GM12878 (cell line): ENCODE data around the gene FAAP100. TPM values are rescaled to one million over a fixed set of nuclear protein-coding genes. Genes with fewer than 3 reads are reported as not detected.

Experiments used
- ATAC-seq: fragments of 200-7000 bp; cut with Tn5 transposase; 3 replicates; pipeline ENCODE4 v1.9.1; 2020; ENCODE audit warnings: mild to moderate bottlenecking, moderate library complexity
- BruUV-seq: library from RNA; stranded (reverse); fragments of 400-500 nt; replicated peaks from 2 replicates; lab custom pipeline; 2021; lab: Mats Ljungman, UMichigan
- CTCF ChIA-PET: fragments of 300-600 bp; sonication (Branson Sonifier 250); formaldehyde crosslinking; extraction: SDS; loops from one replicate; lab custom pipeline; 2021; ENCODE audit warnings: inconsistent platforms; lab: Yijun Ruan, JAX
- POLR2A ChIA-PET: fragments of 350-600 bp; formaldehyde crosslinking; extraction: SDS; loops from one replicate; lab custom pipeline; 2021; ENCODE audit warnings: inconsistent platforms; lab: Charles Lee
- RAD21 ChIA-PET: fragments of 300-600 bp; sonication (Branson Sonifier 250); formaldehyde crosslinking; loops from one replicate; lab custom pipeline; 2023; ENCODE audit warnings: antibody characterized with exemption; ENCODE audit not compliant: unreplicated experiment; lab: Charles Lee
- SMC1A ChIA-PET: fragments of 300-600 bp; sonication (Branson Sonifier 250); formaldehyde crosslinking; loops from one replicate; lab custom pipeline; 2023; ENCODE audit not compliant: unreplicated experiment, uncharacterized antibody; lab: Charles Lee
- DNase-seq: peaks from one replicate; pipeline ENCODE4 v3.0.0-alpha.2; 2011; ENCODE audit warnings: low read depth, low spot score
- FAIRE-seq: peaks from 3 replicates; lab custom pipeline; 2011; peaks lifted over from hg19 to GRCh38; lab: Jason Lieb, UNC
- H2AFZ ChIP-seq: 2 replicates; pipeline ENCODE4 v1.6.0; 2011; ENCODE audit warnings: low read depth, low read length, control low read depth; ENCODE audit not compliant: control insufficient read depth
- H3K27ac ChIP-seq: 2 replicates; pipeline ENCODE4 v1.5.1; 2011; ENCODE audit warnings: control low read depth; ENCODE audit not compliant: control insufficient read depth, insufficient read depth
- H3K27me3 ChIP-seq, 2 experiments: replicated peaks in 1 of 2; 2 replicates each; pipeline versions ENCODE4 v1.6.0 to v1.6.1; 2011; ENCODE audit warnings: low read length in 1 of 2; ENCODE audit not compliant: control insufficient read depth in 2 of 2, insufficient read depth in 2 of 2
- H3K36me3 ChIP-seq, 2 experiments: 2 replicates each; pipeline ENCODE4 v1.5.1; 2011; ENCODE audit warnings: low read length in 1 of 2; ENCODE audit not compliant: control insufficient read depth in 2 of 2, insufficient read depth in 2 of 2
- H3K4me1 ChIP-seq: 2 replicates; pipeline ENCODE4 v1.6.1; 2011; ENCODE audit warnings: mild to moderate bottlenecking, low read length, moderate library complexity, mixed read lengths; ENCODE audit not compliant: control insufficient read depth, insufficient read depth
- H3K4me2 ChIP-seq: 2 replicates; pipeline ENCODE4 v1.6.0; 2011; ENCODE audit warnings: control low read depth; ENCODE audit not compliant: control insufficient read depth, insufficient read depth
- H3K4me3 ChIP-seq: fragments of 200-600 bp; sonication (generic); 2 replicates; pipeline ENCODE4 v1.5.1; 2016
- H3K79me2 ChIP-seq: 2 replicates; pipeline ENCODE4 v1.6.0; 2011; ENCODE audit warnings: low read length; ENCODE audit not compliant: control insufficient read depth, insufficient read depth
- H3K9ac ChIP-seq: 2 replicates; pipeline ENCODE4 v1.8.0; 2011; ENCODE audit warnings: low read length, control low read depth, mixed read lengths; ENCODE audit not compliant: control insufficient read depth, insufficient read depth
- H3K9me3 ChIP-seq: replicated peaks from 3 replicates; pipeline ENCODE4 v1.5.1; 2011; ENCODE audit warnings: mild to moderate bottlenecking, low read length; ENCODE audit not compliant: control insufficient read depth, insufficient read depth
- H4K20me1 ChIP-seq: 2 replicates; pipeline ENCODE4 v1.6.0; 2011; ENCODE audit not compliant: control insufficient read depth, insufficient read depth
- IRF5 ChIP-seq: fragments of 450-650 bp; IDR thresholded peaks from 2 replicates; pipeline ENCODE4 v1.6.1; 2017; ENCODE audit warnings: borderline replicate concordance
- MYC ChIP-seq: IDR thresholded peaks from 2 replicates; pipeline ENCODE4 v1.6.1; 2011; ENCODE audit warnings: mild to moderate bottlenecking, low read length, moderate library complexity, inconsistent platforms; ENCODE audit not compliant: insufficient read depth, insufficient replicate concordance, insufficient read length, severe bottlenecking
- PAX5 ChIP-seq: IDR thresholded peaks from 2 replicates; pipeline ENCODE4 v1.6.1; 2011; ENCODE audit warnings: low read depth, low read length, borderline replicate concordance
- POU2F2 ChIP-seq: IDR thresholded peaks from 3 replicates; pipeline ENCODE4 v1.6.1; 2011; ENCODE audit warnings: low read depth, mild to moderate bottlenecking, low read length, borderline replicate concordance
- RAD21 ChIP-seq: IDR thresholded peaks from 2 replicates; pipeline ENCODE4 v1.6.1; 2011; ENCODE audit warnings: mild to moderate bottlenecking, low read depth, low read length, moderate library complexity; ENCODE audit not compliant: insufficient read depth
- SMC3 ChIP-seq: IDR thresholded peaks from 2 replicates; pipeline ENCODE4 v1.6.1; 2011; ENCODE audit warnings: low read length, improper control_type of control experiment, borderline replicate concordance
- WGBS: methylation state at CpG from one replicate; pipeline ENCODE4 v1.1.6; 2016; ENCODE audit warnings: low lambda C conversion rate; ENCODE audit not compliant: insufficient replicate concordance, insufficient coverage; ENCODE audit errors: missing lambda C conversion rate; 5-methylcytosine and 5-hydroxymethylcytosine counted together
- in situ Hi-C: fragments of 300-500 bp; cut with MboI; formaldehyde crosslinking; loops from 9 replicates; pipeline ENCODE4 v1.14.3; 2018; ENCODE audit warnings: mixed read lengths
- intact Hi-C: fragments of 100-400 bp; cut with micrococcal nuclease; formaldehyde crosslinking; loops from one replicate; pipeline ENCODE4 v1.14.2; 2022; ENCODE audit not compliant: unreplicated experiment
- polyA plus RNA-seq, 11 experiments: library from polyadenylated mRNA; depleted of rRNA in 4 of 11; unstranded in 6 of 11; stranded (reverse) in 5 of 11; fragments of >200 nt; fragmentation: Nextera tagmentation in 4 of 11; fragmentation: Illumina TruSeq in 1 of 11; extraction: Ambion mirVana in 4 of 11; extraction: Trizol in 1 of 11; gene quantifications; 1 replicate in 1 of 11; 2 replicates in 10 of 11; pipeline versions ENCODE4 v1.2.1 to v1.2.3, GENCODE V29; 2011 to 2016; ENCODE audit warnings: inconsistent platforms in 2 of 11, missing spikeins in 2 of 11, low read depth in 1 of 11
- total RNA-seq, 4 experiments: library from RNA; depleted of rRNA in 3 of 4; stranded (reverse); fragments of >200 nt in 3 of 4; fragmentation: Illumina TruSeq in 1 of 4; extraction: Trizol in 1 of 4; gene quantifications; 2 replicates each; pipeline versions ENCODE4 v1.2.1 to v1.2.3, GENCODE V29; 2013 to 2021
- TF ChIP-seq, protein P1 (sequence below), 3 experiments: IDR thresholded peaks in 2 of 3; conservative IDR thresholded peaks in 1 of 3; 2 replicates each; pipeline ENCODE4 v1.5.1; 2011; ENCODE audit warnings: low read depth in 3 of 3, low read length in 3 of 3, mild to moderate bottlenecking in 3 of 3, control low read depth in 2 of 3, moderate library complexity in 2 of 3, inconsistent platforms in 1 of 3, mixed read lengths in 1 of 3; ENCODE audit not compliant: control insufficient read depth in 2 of 3, insufficient read depth in 1 of 3; ENCODE audit errors: extremely low read depth in 1 of 3
- TF ChIP-seq, protein P2 (sequence below): IDR thresholded peaks from 2 replicates; pipeline ENCODE4 v1.6.1; 2011; ENCODE audit warnings: borderline replicate concordance, low read depth, mild to moderate bottlenecking, moderate library complexity, mixed read lengths, low read length; ENCODE audit not compliant: insufficient read depth; ENCODE audit errors: extremely low read length

The FAAP100 gene
- total and polyA plus RNA-seq, 10 of the 15 experiments (the other 5 are each of a cell fraction or from before 2014, with no cell fraction given), result 0.11 to 46.2 (median 17.1) TPM

- H3K4me2 ChIP-seq, result no peak overlapping the region
- intact Hi-C loops, result no loop called here
- CTCF ChIA-PET, result interaction anchor here (1.5 to 2.2 kb wide), 2 partner anchors 19 to 53 kb away, joined by 4 to 5 read pairs; no protein-coding TSS in a partner anchor
- H2AFZ ChIP-seq, result no peak overlapping the region
- peaks cover 0 to 3% of the 10 kb centered on the region in 2 experiments; a peak in 2 of 4 replicates for H3K36me3 ChIP-seq
- SMC1A ChIA-PET, result no interaction called here
- H3K4me3 ChIP-seq, result no peak overlapping the region
- no peaks in the 10 kb centered on the region; a peak in 2 of 4 replicates for H3K27me3 ChIP-seq
- in situ Hi-C loops, result no loop called here
- no peak overlapping the region for H3K27ac ChIP-seq
- ATAC-seq (peak; percentile 75), FAIRE-seq (no peak), DNase-seq (no peak)
- no peaks in the 10 kb centered on the region for H4K20me1 ChIP-seq
- BruUV-seq, result no TSS peak
- RAD21 ChIA-PET, result interaction anchor here (0.8 to 1.0 kb wide), 2 partner anchors 22 to 246 kb away, joined by 3 read pairs; no protein-coding TSS in a partner anchor
- POLR2A ChIA-PET, result no interaction called here
- no peaks in the 10 kb centered on the region for H3K9me3 ChIP-seq
- no peak overlapping the region for H3K9ac ChIP-seq
- H3K4me1 ChIP-seq, result no peaks in the 10 kb centered on the region
- 8% methylated on average over 14 of the region's 17 CpGs for WGBS
- TF ChIP-seq MYC (no peak), IRF5 (no peak), SMC3 (peak; percentile 37; the same call in 1 of the 2 replicates), PAX5 (peak; percentile 44; the same call in 1 of the 2 replicates), RAD21 (peak; percentile 49), POU2F2 (0 out of 3 replicates have a peak, but pooled peaks have one; percentile 5)
- TF ChIP-seq, protein P1, sequence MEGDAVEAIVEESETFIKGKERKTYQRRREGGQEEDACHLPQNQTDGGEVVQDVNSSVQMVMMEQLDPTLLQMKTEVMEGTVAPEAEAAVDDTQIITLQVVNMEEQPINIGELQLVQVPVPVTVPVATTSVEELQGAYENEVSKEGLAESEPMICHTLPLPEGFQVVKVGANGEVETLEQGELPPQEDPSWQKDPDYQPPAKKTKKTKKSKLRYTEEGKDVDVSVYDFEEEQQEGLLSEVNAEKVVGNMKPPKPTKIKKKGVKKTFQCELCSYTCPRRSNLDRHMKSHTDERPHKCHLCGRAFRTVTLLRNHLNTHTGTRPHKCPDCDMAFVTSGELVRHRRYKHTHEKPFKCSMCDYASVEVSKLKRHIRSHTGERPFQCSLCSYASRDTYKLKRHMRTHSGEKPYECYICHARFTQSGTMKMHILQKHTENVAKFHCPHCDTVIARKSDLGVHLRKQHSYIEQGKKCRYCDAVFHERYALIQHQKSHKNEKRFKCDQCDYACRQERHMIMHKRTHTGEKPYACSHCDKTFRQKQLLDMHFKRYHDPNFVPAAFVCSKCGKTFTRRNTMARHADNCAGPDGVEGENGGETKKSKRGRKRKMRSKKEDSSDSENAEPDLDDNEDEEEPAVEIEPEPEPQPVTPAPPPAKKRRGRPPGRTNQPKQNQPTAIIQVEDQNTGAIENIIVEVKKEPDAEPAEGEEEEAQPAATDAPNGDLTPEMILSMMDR (IDR thresholded peaks at IDR 0.05 in 2 of 3, conservative IDR thresholded peaks at IDR 0.05 in 1 of 3; ENCODE audit: control insufficient read depth in 2 of 3, extremely low read depth in 1 of 3, insufficient read depth in 1 of 3, low read depth in 3 of 3, low read length in 3 of 3), result peak; percentile 42 to 77 (median 59); a peak in 5 of 6 replicates
- TF ChIP-seq, protein P2, sequence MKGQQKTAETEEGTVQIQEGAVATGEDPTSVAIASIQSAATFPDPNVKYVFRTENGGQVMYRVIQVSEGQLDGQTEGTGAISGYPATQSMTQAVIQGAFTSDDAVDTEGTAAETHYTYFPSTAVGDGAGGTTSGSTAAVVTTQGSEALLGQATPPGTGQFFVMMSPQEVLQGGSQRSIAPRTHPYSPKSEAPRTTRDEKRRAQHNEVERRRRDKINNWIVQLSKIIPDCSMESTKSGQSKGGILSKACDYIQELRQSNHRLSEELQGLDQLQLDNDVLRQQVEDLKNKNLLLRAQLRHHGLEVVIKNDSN, result peak; percentile 6
- H3K79me2 ChIP-seq, result no peaks in the 10 kb centered on the region
These were observed 14.8 kb downstream of the FAAP100 start for GRCh38 chr17:81537343-81537855.
